ENCODE results near the gene UEVLD.

DNA sequence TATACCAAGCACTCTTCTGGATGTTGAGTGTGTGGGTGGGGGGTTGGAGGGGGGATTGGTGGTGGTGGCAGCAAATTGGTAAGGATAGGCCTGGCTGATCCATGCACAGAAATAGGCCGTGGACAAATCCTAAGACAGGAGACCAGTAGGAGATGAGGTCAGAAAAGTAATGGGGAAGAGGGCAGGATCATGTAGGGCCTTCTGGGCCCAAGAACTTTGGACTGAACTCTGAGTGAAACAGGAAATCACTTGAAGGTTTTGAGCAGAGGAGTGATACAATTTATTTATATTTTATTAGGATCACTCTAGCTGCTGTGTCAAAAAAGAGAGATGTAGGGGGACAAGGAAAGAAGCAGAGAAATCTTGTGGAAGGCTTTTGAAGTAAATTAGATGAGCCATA is 90.5 kb downstream of the UEVLD start:
- TF ChIP-seq CTCF (IDR thresholded peaks at IDR 0.05) (no peak), POLR2A (IDR thresholded peaks at IDR 0.05) (no peak)
